Mesenchymal stem cell (in vitro differentiated cells and primary cell): ENCODE data around the gene AGFG1.

Experiments
- DNase-seq: peaks from one replicate; pipeline ENCODE4 v3.0.0-alpha.2; 2013
- H2AFZ ChIP-seq: one replicate; pipeline ENCODE4 v1.6.1; 2013; ENCODE audit warnings: low read depth, mild to moderate bottlenecking, control low read depth, inconsistent platforms, low read length, moderate library complexity
- H2AK5ac ChIP-seq: 2 replicates; pipeline ENCODE4 v1.6.1; 2013; ENCODE audit warnings: low read length, moderate library complexity, mild to moderate bottlenecking, inconsistent platforms; ENCODE audit not compliant: severe bottlenecking
- H2BK120ac ChIP-seq: one replicate; pipeline ENCODE4 v1.6.1; 2013; ENCODE audit warnings: low read depth, mild to moderate bottlenecking, inconsistent platforms, low read length, moderate library complexity
- H2BK12ac ChIP-seq, 2 experiments: one replicate each; pipeline ENCODE4 v1.6.1; 2013; ENCODE audit warnings: inconsistent platforms in 2 of 2, low read length in 2 of 2, mild to moderate bottlenecking in 2 of 2, moderate library complexity in 2 of 2, control low read depth in 1 of 2
- H2BK15ac ChIP-seq: one replicate; pipeline ENCODE4 v1.6.1; 2013; ENCODE audit warnings: mild to moderate bottlenecking, low read depth, inconsistent platforms; ENCODE audit not compliant: poor library complexity, severe bottlenecking
- H2BK5ac ChIP-seq: 2 replicates; pipeline ENCODE4 v1.6.1; 2013; ENCODE audit warnings: low read depth, mild to moderate bottlenecking, low read length, control low read depth, inconsistent platforms; ENCODE audit not compliant: poor library complexity, severe bottlenecking
- H3K14ac ChIP-seq, 2 experiments: one replicate each; pipeline ENCODE4 v1.6.1; 2013; ENCODE audit warnings: inconsistent platforms in 2 of 2, low read length in 2 of 2, control low read depth in 1 of 2, mild to moderate bottlenecking in 1 of 2, moderate library complexity in 1 of 2
- H3K18ac ChIP-seq, 2 experiments: one replicate each; pipeline ENCODE4 v1.6.1; 2013; ENCODE audit warnings: inconsistent platforms in 2 of 2, low read length in 2 of 2, control low read depth in 1 of 2, low read depth in 1 of 2, mild to moderate bottlenecking in 1 of 2
- H3K23ac ChIP-seq, 2 experiments: one replicate each; pipeline ENCODE4 v1.6.1; 2013; ENCODE audit warnings: inconsistent platforms in 2 of 2, low read length in 2 of 2, mild to moderate bottlenecking in 2 of 2, moderate library complexity in 2 of 2, control low read depth in 1 of 2
- H3K27ac ChIP-seq: 2 replicates; pipeline ENCODE4 v1.5.1; 2013; ENCODE audit warnings: mild to moderate bottlenecking, moderate library complexity, low read length, control low read depth, inconsistent platforms; ENCODE audit not compliant: poor library complexity, severe bottlenecking
- H3K27me3 ChIP-seq, 2 experiments: 2 replicates each; pipeline versions ENCODE4 v1.6.1 to v1.7.0; 2013; ENCODE audit warnings: low read length in 2 of 2, mild to moderate bottlenecking in 2 of 2, moderate library complexity in 2 of 2, control low read depth in 1 of 2, inconsistent platforms in 1 of 2; ENCODE audit not compliant: control insufficient read depth in 1 of 2, insufficient read depth in 1 of 2
- H3K36me3 ChIP-seq, 2 experiments: 2 replicates each; pipeline versions ENCODE4 v1.6.1 to v1.7.0; 2013; ENCODE audit warnings: low read length in 2 of 2, control low read depth in 1 of 2, inconsistent platforms in 1 of 2, low read depth in 1 of 2, mild to moderate bottlenecking in 1 of 2; ENCODE audit not compliant: insufficient read depth in 2 of 2, control insufficient read depth in 1 of 2
- H3K4ac ChIP-seq, 2 experiments: one replicate each; pipeline ENCODE4 v1.6.1; 2013; ENCODE audit warnings: inconsistent platforms in 2 of 2, low read length in 2 of 2, mild to moderate bottlenecking in 2 of 2, moderate library complexity in 2 of 2, control low read depth in 1 of 2, low read depth in 1 of 2
- H3K4me1 ChIP-seq: 2 replicates; pipeline ENCODE4 v1.6.1; 2013; ENCODE audit warnings: low read depth, low read length, control low read depth; ENCODE audit not compliant: control insufficient read depth, insufficient read depth
- H3K4me2 ChIP-seq: 2 replicates; pipeline ENCODE4 v1.6.1; 2013; ENCODE audit warnings: low read length, mild to moderate bottlenecking, inconsistent platforms; ENCODE audit not compliant: poor library complexity, severe bottlenecking
- H3K4me3 ChIP-seq, 2 experiments: 2 replicates each; pipeline versions ENCODE4 v1.5.1 to v1.7.0; 2013; ENCODE audit warnings: low read length in 2 of 2, mild to moderate bottlenecking in 2 of 2, control low read depth in 1 of 2, low read depth in 1 of 2; ENCODE audit not compliant: insufficient read depth in 1 of 2
- H3K79me1 ChIP-seq: replicated peaks from 2 replicates; pipeline ENCODE4 v1.6.1; 2013; ENCODE audit warnings: mild to moderate bottlenecking, control low read depth, low read length, inconsistent platforms; ENCODE audit not compliant: poor library complexity, severe bottlenecking
- H3K9ac ChIP-seq: 2 replicates; pipeline ENCODE4 v1.7.0; 2013; ENCODE audit warnings: mild to moderate bottlenecking, low read length, moderate library complexity
- H3K9me3 ChIP-seq: 2 replicates; pipeline ENCODE4 v1.7.0; 2013; ENCODE audit warnings: mild to moderate bottlenecking, low read length; ENCODE audit not compliant: control insufficient read depth
- H4K8ac ChIP-seq: one replicate; pipeline ENCODE4 v1.6.1; 2013; ENCODE audit warnings: inconsistent platforms, mild to moderate bottlenecking, low read length, moderate library complexity
- H4K91ac ChIP-seq: one replicate; pipeline ENCODE4 v1.6.1; 2013; ENCODE audit warnings: mild to moderate bottlenecking, low read length, inconsistent platforms
- WGBS: methylation state at CpG from one replicate; pipeline ENCODE4 v1.1.7; 2013; ENCODE audit warnings: mixed read lengths; 5-methylcytosine and 5-hydroxymethylcytosine counted together

AGFG1 gene

DNA sequence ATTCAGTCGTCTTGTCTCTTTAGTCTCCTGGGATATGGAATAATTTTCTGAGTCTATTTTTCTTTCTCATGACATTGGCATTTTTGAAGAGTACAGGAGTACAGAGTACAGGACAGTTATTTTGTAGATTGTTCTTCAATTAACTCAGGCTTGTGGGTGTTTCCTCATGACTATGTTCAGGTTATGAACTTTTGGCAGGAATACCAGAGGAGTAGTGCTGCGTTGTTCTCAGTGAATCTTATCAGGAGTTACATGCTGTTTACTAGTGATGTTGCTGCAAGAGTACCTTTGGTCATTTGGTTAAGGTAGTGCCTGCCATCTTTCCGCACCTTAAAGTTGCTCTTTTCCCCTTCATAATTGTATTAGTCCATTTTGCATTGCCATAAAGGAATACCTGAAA, 41.3 kb upstream of the AGFG1 start:
- Histone ChIP-seq H3K79me1 (no peaks in the 10 kb centered on the region), H3K9me3 (peaks cover 11% of the 10 kb centered on the region), H2AFZ (no peak overlapping the region), H3K23ac (no peak overlapping the region), H3K4me2 (no peak overlapping the region), H3K9ac (no peak overlapping the region), H3K18ac (no peak overlapping the region), H2BK12ac (no peak overlapping the region), H2BK120ac (no peak overlapping the region), H4K91ac (no peak overlapping the region), H3K4me3 (no peak overlapping the region), H3K36me3 (no peaks in the 10 kb centered on the region), H2AK5ac (no peak overlapping the region), H2BK15ac (no peak overlapping the region), H2BK5ac (no peak overlapping the region), H3K27me3 (no peaks in the 10 kb centered on the region), H3K14ac (no peak overlapping the region), H3K27ac (no peak overlapping the region), H3K4ac (no peak overlapping the region), H4K8ac (no peak overlapping the region), H3K4me1 (no peaks in the 10 kb centered on the region)
- 89% methylated on average over 2 of the region's 3 CpGs for whole genome bisulfite sequencing
- no peak for DNase-seq

DNA sequence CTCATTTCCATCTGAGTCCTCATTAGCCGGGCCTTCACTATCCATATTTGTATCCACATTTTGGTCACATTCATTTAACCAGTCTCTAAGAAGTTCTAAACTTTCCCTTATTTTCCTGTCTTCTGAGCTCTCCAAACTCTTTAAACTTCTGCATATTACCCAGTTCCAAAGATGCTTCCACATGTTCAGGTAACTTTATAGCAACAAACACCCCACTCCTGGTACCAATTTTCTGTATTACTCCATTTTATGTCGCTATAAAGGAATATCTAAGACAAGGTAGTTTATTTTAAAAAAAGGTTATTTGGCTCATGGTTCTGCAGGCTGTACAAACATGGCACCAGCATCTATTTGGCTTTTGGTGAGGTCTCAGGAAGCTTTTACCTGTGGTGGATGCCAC, 38.8 kb upstream of the AGFG1 start:
- Histone ChIP-seq H3K79me1 (no peaks in the 10 kb centered on the region), H3K27me3 (no peaks in the 10 kb centered on the region), H2BK5ac (no peak overlapping the region), H3K36me3 (no peaks in the 10 kb centered on the region), H3K9ac (no peak overlapping the region), H4K8ac (no peak overlapping the region), H3K4me2 (no peak overlapping the region), H3K9me3 (peaks cover 11% of the 10 kb centered on the region), H2AFZ (no peak overlapping the region), H3K4ac (no peak overlapping the region), H2BK120ac (no peak overlapping the region), H2BK12ac (no peak overlapping the region), H3K4me3 (no peak overlapping the region), H3K4me1 (no peaks in the 10 kb centered on the region), H3K23ac (no peak overlapping the region), H3K14ac (no peak overlapping the region), H4K91ac (no peak overlapping the region), H2BK15ac (no peak overlapping the region), H3K27ac (no peak overlapping the region), H3K18ac (no peak overlapping the region), H2AK5ac (no peak overlapping the region)
- DNase-seq: no peak
- 89% methylated on average over 2 of the region's 2 CpGs for WGBS

DNA sequence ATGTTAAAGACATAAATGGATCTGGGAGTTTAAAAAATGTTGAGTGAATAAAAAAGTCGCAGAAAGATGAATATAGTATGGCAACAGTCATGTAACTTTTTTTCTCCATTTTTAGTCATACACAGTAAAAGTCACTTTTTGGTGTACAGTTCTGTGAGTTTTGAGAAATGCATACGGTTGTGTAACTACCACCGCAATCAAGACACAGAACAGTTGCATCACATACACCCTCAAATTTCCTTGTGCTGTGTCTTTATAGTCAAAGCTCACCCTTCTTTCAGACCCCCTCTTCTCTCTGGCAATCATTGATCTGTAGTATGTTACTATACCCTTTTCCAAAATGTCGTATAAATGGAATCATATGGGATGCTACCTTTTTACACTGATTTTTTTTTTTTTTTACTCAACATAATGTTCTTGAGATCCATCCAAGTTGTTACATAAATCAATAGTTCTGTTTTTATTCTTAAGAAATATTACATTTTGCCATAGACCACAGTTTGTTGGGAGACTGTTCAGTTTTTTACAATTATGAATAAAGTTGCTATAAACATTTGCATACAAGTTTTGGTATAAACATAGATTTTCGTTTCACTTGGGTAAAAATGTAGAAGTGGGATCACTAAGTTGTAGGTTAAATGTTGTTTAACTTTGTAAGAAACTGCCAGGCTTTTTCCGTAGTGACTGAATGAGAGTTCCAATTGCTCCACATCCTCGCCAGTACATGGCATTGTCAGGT, 35.4 kb upstream of the AGFG1 start:
- no peak overlapping the region for H2AFZ ChIP-seq
- H3K4me1 ChIP-seq: no peaks in the 10 kb centered on the region
- no peak overlapping the region for H3K27ac ChIP-seq

DNA sequence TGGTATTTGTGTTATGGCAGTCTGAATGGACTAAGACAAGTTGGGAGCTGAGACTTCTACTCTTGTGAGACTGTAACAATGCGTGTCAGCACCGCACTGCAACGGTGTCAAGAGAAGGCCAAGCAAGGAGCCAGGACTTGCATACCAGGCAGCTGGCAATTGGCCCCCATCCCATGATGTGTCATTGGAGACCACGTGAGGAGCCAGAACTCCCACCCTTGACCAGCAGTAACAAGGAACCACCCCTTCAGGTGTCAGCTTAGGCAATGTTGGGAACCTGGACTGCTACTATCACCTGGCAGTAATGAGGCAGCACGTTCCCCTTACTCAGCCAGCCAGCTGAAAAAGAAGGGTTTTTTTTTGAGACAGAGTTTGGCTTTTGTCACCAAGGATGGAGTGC, 32.7 kb upstream of the AGFG1 start:
- H3K27me3 ChIP-seq: no peaks in the 10 kb centered on the region
- H3K14ac ChIP-seq: no peak overlapping the region
- WGBS: 88% methylated on average over 5 of the region's 5 CpGs
- H3K4me3 ChIP-seq: no peak overlapping the region
- no peaks in the 10 kb centered on the region for H3K9me3 ChIP-seq
- H4K8ac ChIP-seq: no peak overlapping the region
- no peak overlapping the region for H3K27ac ChIP-seq
- H2AK5ac ChIP-seq: no peak overlapping the region
- no peak overlapping the region for H2BK5ac ChIP-seq
- DNase-seq: no peak
- no peak overlapping the region for H2BK12ac ChIP-seq
- H3K4me1 ChIP-seq: no peaks in the 10 kb centered on the region
- no peak overlapping the region for H2BK15ac ChIP-seq
- H3K9ac ChIP-seq: no peak overlapping the region
- no peak overlapping the region for H3K4ac ChIP-seq
- H2AFZ ChIP-seq: no peak overlapping the region
- no peak overlapping the region for H3K4me2 ChIP-seq
- no peak overlapping the region for H4K91ac ChIP-seq
- H3K79me1 ChIP-seq: no peaks in the 10 kb centered on the region
- no peak overlapping the region for H2BK120ac ChIP-seq
- peak overlapping the region in 1 of 2 experiments; percentile 14 for H3K23ac ChIP-seq
- H3K18ac ChIP-seq: no peak overlapping the region
- no peaks in the 10 kb centered on the region for H3K36me3 ChIP-seq

More for the DNA sequence above, 35.4 kb upstream of the AGFG1 start:
- WGBS: 85% methylated on average over 4 of the region's 7 CpGs
- no peak overlapping the region for H3K9ac ChIP-seq
- H3K23ac ChIP-seq: no peak overlapping the region
- H3K4me3 ChIP-seq: no peak overlapping the region
- no peaks in the 10 kb centered on the region for H3K27me3 ChIP-seq
- H3K9me3 ChIP-seq: peaks cover 11% of the 10 kb centered on the region
- no peak overlapping the region for H4K91ac ChIP-seq
- DNase-seq: no peak
- H2BK120ac ChIP-seq: no peak overlapping the region
- H2BK5ac ChIP-seq: no peak overlapping the region
- H2AK5ac ChIP-seq: no peak overlapping the region
- no peak overlapping the region for H2BK12ac ChIP-seq
- H4K8ac ChIP-seq: no peak overlapping the region
- H3K36me3 ChIP-seq: no peaks in the 10 kb centered on the region
- no peak overlapping the region for H3K14ac ChIP-seq
- H3K18ac ChIP-seq: no peak overlapping the region
- no peaks in the 10 kb centered on the region for H3K79me1 ChIP-seq
- no peak overlapping the region for H3K4me2 ChIP-seq
- no peak overlapping the region for H2BK15ac ChIP-seq
- no peak overlapping the region for H3K4ac ChIP-seq
